HepG2 (cell line): Measurements from ENCODE around the gene VEGFB.

Source experiments
- CEBPB ChIP-seq: IDR thresholded peaks from 2 replicates; pipeline ENCODE4 v1.6.1; 2011; ENCODE audit warnings: low read depth, low read length, improper control_type of control experiment, borderline replicate concordance
- CTCF ChIP-seq: sonication (generic); formaldehyde crosslinking; IDR thresholded peaks from 2 replicates; pipeline ENCODE4 v1.5.0; 2020; ENCODE audit warnings: mild to moderate bottlenecking, missing genetic modification reagents, moderate library complexity
- MIER3 ChIP-seq: IDR thresholded peaks from 2 replicates; pipeline ENCODE4 v1.6.1; 2016; ENCODE audit warnings: missing compliant biosample characterization, borderline replicate concordance
- NFRKB ChIP-seq: fragments of 450-650 bp; IDR thresholded peaks from 2 replicates; pipeline ENCODE4 v1.6.1; 2017
- SMAD1 ChIP-seq: sonication (generic); formaldehyde crosslinking; IDR thresholded peaks from 2 replicates; pipeline ENCODE4 v1.4.0; 2020; ENCODE audit warnings: missing genetic modification reagents, low read depth, mild to moderate bottlenecking, borderline replicate concordance
- SRF ChIP-seq: IDR thresholded peaks from 2 replicates; pipeline ENCODE4 v1.6.1; 2011; ENCODE audit warnings: mild to moderate bottlenecking, low read depth, low read length, moderate library complexity
- ZBTB44 ChIP-seq: sonication (generic); formaldehyde crosslinking; IDR thresholded peaks from 2 replicates; pipeline ENCODE4 v1.4.0; 2020; ENCODE audit warnings: missing genetic modification reagents
- ZNF577 ChIP-seq: sonication (generic); formaldehyde crosslinking; IDR thresholded peaks from 2 replicates; pipeline ENCODE4 v1.4.0; 2020; ENCODE audit warnings: mild to moderate bottlenecking, low read depth, missing genetic modification reagents, borderline replicate concordance
- ZNF776 ChIP-seq: sonication (generic); formaldehyde crosslinking; IDR thresholded peaks from 2 replicates; pipeline ENCODE4 v1.4.0; 2020; ENCODE audit warnings: mild to moderate bottlenecking, missing genetic modification reagents

- TF ChIP-seq ZBTB44 (CRISPR knock-in tag) (no peak), ZNF577 (CRISPR knock-in tag) (no peak), CEBPB (no peak), SMAD1 (CRISPR knock-in tag) (no peak), ZNF776 (no peak), SRF (no peak), NFRKB (no peak), MIER3 (no peak), CTCF (no peak)
Measured at GRCh38 chr11:64275841-64276240, 41.5 kb downstream of the VEGFB start.
